HTERT RPE-1 (cell line): ENCODE results near the gene SSBP2.
"Not testable (repeated sequence)": the region's sequence is repeated elsewhere in the genome, so short reads cannot be mapped to it uniquely, and the experiment has no call there.

Experiments
- in situ Hi-C: fragments of 300-500 bp; cut with MboI; formaldehyde crosslinking; loops from 4 replicates; pipeline ENCODE4 v1.14.3; 2020; ENCODE audit warnings: low sequenced_read_pairs

The SSBP2 gene

GRCh38 chr5:81740758-81741157, 10.1 kb downstream of the SSBP2 start:
- in situ Hi-C loops: no loop called here

GRCh38 chr5:81739291-81739690, 11.6 kb downstream of the SSBP2 start:
- in situ Hi-C loops: no loop called here

- in situ Hi-C loops: no loop called here
Observed at GRCh38 chr5:81729276-81729675, 21.6 kb downstream of the SSBP2 start.

- in situ Hi-C loops: no loop called here
Observed at GRCh38 chr5:81728301-81728700, 22.6 kb downstream of the SSBP2 start.

- in situ Hi-C loops: no loop called here
Observed at GRCh38 chr5:81726297-81726696, 24.6 kb downstream of the SSBP2 start.

- in situ Hi-C loops: no loop called here
Observed at GRCh38 chr5:81724571-81724970, 26.3 kb downstream of the SSBP2 start.

GRCh38 chr5:81724108-81724507, 26.8 kb downstream of the SSBP2 start:
- in situ Hi-C loops: no loop called here

GRCh38 chr5:81721049-81721448, 29.8 kb downstream of the SSBP2 start:
- in situ Hi-C loops: no loop called here

GRCh38 chr5:81719743-81720345, 31.1 kb downstream of the SSBP2 start:
- in situ Hi-C loops: no loop called here

- in situ Hi-C loops: no loop called here
Observed at GRCh38 chr5:81718300-81718699, 32.6 kb downstream of the SSBP2 start.

GRCh38 chr5:81717860-81718259, 33.0 kb downstream of the SSBP2 start:
- in situ Hi-C loops: no loop called here

GRCh38 chr5:81717226-81717625, 33.7 kb downstream of the SSBP2 start:
- in situ Hi-C loops: no loop called here

- in situ Hi-C loops: not testable (repeated sequence)
Observed at GRCh38 chr5:81714076-81714475, 36.8 kb downstream of the SSBP2 start.

- in situ Hi-C loops: no loop called here
Observed at GRCh38 chr5:81708889-81709288, 42.0 kb downstream of the SSBP2 start.

GRCh38 chr5:81703840-81704239, 47.1 kb downstream of the SSBP2 start:
- in situ Hi-C loops: no loop called here

- in situ Hi-C loops: no loop called here
Observed at GRCh38 chr5:81700166-81700565, 50.7 kb downstream of the SSBP2 start.

- in situ Hi-C loops: no loop called here
Observed at GRCh38 chr5:81698813-81699212, 52.1 kb downstream of the SSBP2 start.

GRCh38 chr5:81696418-81697397, 54.2 kb downstream of the SSBP2 start:
- in situ Hi-C loops: no loop called here

- in situ Hi-C loops: no loop called here
Observed at GRCh38 chr5:81694726-81695125, 56.2 kb downstream of the SSBP2 start.

GRCh38 chr5:81688215-81688614, 62.7 kb downstream of the SSBP2 start:
- in situ Hi-C loops: no loop called here

GRCh38 chr5:81687292-81687691, 63.6 kb downstream of the SSBP2 start:
- in situ Hi-C loops: no loop called here

- in situ Hi-C loops: no loop called here
Observed at GRCh38 chr5:81685471-81685870, 65.4 kb downstream of the SSBP2 start.
